OCI-LY7 (cell line): Measurements from ENCODE around the gene HTR7. TPM values are rescaled to one million over a fixed set of nuclear protein-coding genes. Genes with fewer than 3 reads are reported as not detected.

Experiments used
- BruUV-seq: library from RNA; stranded (reverse); fragments of 400-500 nt; replicated peaks from 2 replicates; lab custom pipeline; 2021; lab: Mats Ljungman, UMichigan
- CTCF ChIA-PET: fragments of 300-600 bp; sonication (Branson Sonifier 250); formaldehyde crosslinking; loops from one replicate; lab custom pipeline; 2022; ENCODE audit warnings: antibody characterized with exemption; ENCODE audit not compliant: unreplicated experiment; lab: Charles Lee
- POLR2A ChIA-PET: fragments of 300-600 bp; sonication (Branson Sonifier 250); formaldehyde crosslinking; loops from one replicate; lab custom pipeline; 2022; ENCODE audit warnings: antibody characterized with exemption; lab: Charles Lee
- DNase-seq: peaks from one replicate; pipeline ENCODE4 v3.0.0-alpha.2; 2015; ENCODE audit warnings: low spot score
- H2AFZ ChIP-seq: fragments of 200-600 bp; sonication (generic), shearing (Covaris generic); 2 replicates; pipeline ENCODE4 v1.6.1; 2014; ENCODE audit warnings: mild to moderate bottlenecking, antibody characterized with exemption, low read length, moderate library complexity
- H3K27ac ChIP-seq: fragments of 200-600 bp; sonication (generic); 2 replicates; pipeline ENCODE4 v1.5.1; 2014; ENCODE audit warnings: mixed run types, low read depth, mild to moderate bottlenecking, moderate library complexity, low read length, inconsistent platforms; ENCODE audit not compliant: poor library complexity, severe bottlenecking
- H3K36me3 ChIP-seq: fragments of 200-600 bp; sonication (generic); 2 replicates; pipeline ENCODE4 v1.6.1; 2014; ENCODE audit warnings: mild to moderate bottlenecking, antibody characterized with exemption, low read length, moderate library complexity, mixed read lengths; ENCODE audit not compliant: insufficient read depth
- H3K4me1 ChIP-seq: fragments of 200-600 bp; sonication (generic); 2 replicates; pipeline ENCODE4 v1.5.1; 2014; ENCODE audit warnings: mild to moderate bottlenecking, low read length; ENCODE audit not compliant: insufficient read depth, poor library complexity, severe bottlenecking
- H3K4me2 ChIP-seq: fragments of 200-600 bp; sonication (generic); 2 replicates; pipeline ENCODE4 v1.6.1; 2014; ENCODE audit warnings: mild to moderate bottlenecking, low read length
- H3K4me3 ChIP-seq: fragments of 200-600 bp; sonication (generic); 2 replicates; pipeline ENCODE4 v1.5.1; 2014; ENCODE audit warnings: mild to moderate bottlenecking, low read depth, low read length; ENCODE audit not compliant: poor library complexity, severe bottlenecking
- H3K79me2 ChIP-seq: fragments of 200-600 bp; sonication (generic); 2 replicates; pipeline ENCODE4 v1.6.1; 2016; ENCODE audit warnings: low read depth, mild to moderate bottlenecking, low read length, moderate library complexity, mixed read lengths; ENCODE audit not compliant: insufficient read depth
- H3K9me2 ChIP-seq: fragments of 200-600 bp; sonication (generic); 2 replicates; pipeline ENCODE4 v1.6.1; 2016; ENCODE audit warnings: mild to moderate bottlenecking, low read length, mixed read lengths; ENCODE audit not compliant: insufficient read depth
- H3K9me3 ChIP-seq: fragments of 200-600 bp; sonication (generic); 2 replicates; pipeline ENCODE4 v1.6.1; 2014; ENCODE audit warnings: mild to moderate bottlenecking, mixed run types, low read length, mixed read lengths
- H4K20me1 ChIP-seq: fragments of 200-600 bp; sonication (generic); 2 replicates; pipeline ENCODE4 v1.6.1; 2014; ENCODE audit warnings: mild to moderate bottlenecking, antibody characterized with exemption, low read length, moderate library complexity, mixed read lengths; ENCODE audit not compliant: insufficient read depth
- EZH2phosphoT487 ChIP-seq: fragments of 200-600 bp; sonication (generic); IDR thresholded peaks from 2 replicates; pipeline ENCODE4 v1.6.1; 2018; ENCODE audit warnings: low read depth, borderline replicate concordance, mild to moderate bottlenecking, mixed run types, antibody characterized with exemption, low read length, moderate library complexity, mixed read lengths
- intact Hi-C: fragments of 100-400 bp; cut with micrococcal nuclease; formaldehyde crosslinking; loops from one replicate; pipeline ENCODE4 v1.10.0; 2022; ENCODE audit not compliant: unreplicated experiment
- total RNA-seq, 2 experiments: library from RNA; depleted of rRNA in 1 of 2; stranded (reverse); fragments of >200 nt in 1 of 2; shearing (Covaris generic) in 1 of 2; gene quantifications; 2 replicates each; pipeline ENCODE4 v1.2.3, GENCODE V29; 2014 to 2022
- TF ChIP-seq, protein P1 (sequence below): fragments of 200-600 bp; sonication (generic); conservative IDR thresholded peaks from 2 replicates; pipeline ENCODE4 v1.5.1; 2014; ENCODE audit warnings: mild to moderate bottlenecking, antibody characterized with exemption, low read length, moderate library complexity, mixed read lengths

The HTR7 gene
- total RNA-seq, 2 experiments from 2014 or later = 0.10 TPM; not detected in 1

DNA sequence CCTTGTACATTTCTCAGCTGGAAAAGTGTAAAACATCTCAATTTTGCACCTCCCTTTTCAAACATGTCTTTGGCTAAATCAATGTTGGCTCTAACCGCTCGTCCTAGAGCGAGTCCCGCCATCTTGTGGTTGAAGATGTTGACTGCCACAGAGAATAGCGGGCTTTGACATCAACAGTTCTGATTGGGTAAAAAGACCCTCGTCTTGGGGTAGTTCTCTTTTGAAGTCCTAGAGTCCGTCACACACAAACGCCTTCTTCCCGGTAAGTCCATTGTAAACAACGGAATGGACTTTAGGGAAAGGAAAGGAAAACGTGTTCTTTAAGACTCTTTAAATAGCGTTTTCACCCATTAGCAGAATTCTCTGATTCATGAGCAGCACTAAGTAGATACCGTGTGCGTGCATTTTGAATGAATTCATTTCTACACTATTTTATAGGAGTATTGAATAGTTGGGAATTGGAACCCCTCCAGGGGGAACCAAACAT is 13.5 kb upstream of the HTR7 start:
- BruUV-seq = no TSS peak
- Histone ChIP-seq H2AFZ (peak overlapping the region; percentile 99), H3K27ac (no peak overlapping the region), H4K20me1 (no peaks in the 10 kb centered on the region), H3K9me2 (no peaks in the 10 kb centered on the region), H3K79me2 (peaks cover 34% of the 10 kb centered on the region), H3K9me3 (peaks cover 11% of the 10 kb centered on the region; the same call in 1 of the 2 replicates), H3K4me2 (peak overlapping the region; percentile 67), H3K36me3 (peaks cover 14% of the 10 kb centered on the region), H3K4me1 (peaks cover 13% of the 10 kb centered on the region), H3K4me3 (peak overlapping the region; percentile 89)
- ChIA-PET POLR2A (interaction anchor here (0.8 to 1.5 kb wide), 7 partner anchors 8 to 1052 kb away, joined by 3 to 5 read pairs (median 4); partner anchors contain the start of gene BTAF1), CTCF (no interaction called here)
- TF ChIP-seq, protein P1, sequence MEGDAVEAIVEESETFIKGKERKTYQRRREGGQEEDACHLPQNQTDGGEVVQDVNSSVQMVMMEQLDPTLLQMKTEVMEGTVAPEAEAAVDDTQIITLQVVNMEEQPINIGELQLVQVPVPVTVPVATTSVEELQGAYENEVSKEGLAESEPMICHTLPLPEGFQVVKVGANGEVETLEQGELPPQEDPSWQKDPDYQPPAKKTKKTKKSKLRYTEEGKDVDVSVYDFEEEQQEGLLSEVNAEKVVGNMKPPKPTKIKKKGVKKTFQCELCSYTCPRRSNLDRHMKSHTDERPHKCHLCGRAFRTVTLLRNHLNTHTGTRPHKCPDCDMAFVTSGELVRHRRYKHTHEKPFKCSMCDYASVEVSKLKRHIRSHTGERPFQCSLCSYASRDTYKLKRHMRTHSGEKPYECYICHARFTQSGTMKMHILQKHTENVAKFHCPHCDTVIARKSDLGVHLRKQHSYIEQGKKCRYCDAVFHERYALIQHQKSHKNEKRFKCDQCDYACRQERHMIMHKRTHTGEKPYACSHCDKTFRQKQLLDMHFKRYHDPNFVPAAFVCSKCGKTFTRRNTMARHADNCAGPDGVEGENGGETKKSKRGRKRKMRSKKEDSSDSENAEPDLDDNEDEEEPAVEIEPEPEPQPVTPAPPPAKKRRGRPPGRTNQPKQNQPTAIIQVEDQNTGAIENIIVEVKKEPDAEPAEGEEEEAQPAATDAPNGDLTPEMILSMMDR = peak; percentile 72
- no peak for TF ChIP-seq EZH2phosphoT487
- peak; percentile 71 for DNase-seq
- intact Hi-C loops = loop anchor here (10.0 kb wide), 1 partner anchor 923 kb away; the partner anchor contains the start of gene TNKS2

DNA sequence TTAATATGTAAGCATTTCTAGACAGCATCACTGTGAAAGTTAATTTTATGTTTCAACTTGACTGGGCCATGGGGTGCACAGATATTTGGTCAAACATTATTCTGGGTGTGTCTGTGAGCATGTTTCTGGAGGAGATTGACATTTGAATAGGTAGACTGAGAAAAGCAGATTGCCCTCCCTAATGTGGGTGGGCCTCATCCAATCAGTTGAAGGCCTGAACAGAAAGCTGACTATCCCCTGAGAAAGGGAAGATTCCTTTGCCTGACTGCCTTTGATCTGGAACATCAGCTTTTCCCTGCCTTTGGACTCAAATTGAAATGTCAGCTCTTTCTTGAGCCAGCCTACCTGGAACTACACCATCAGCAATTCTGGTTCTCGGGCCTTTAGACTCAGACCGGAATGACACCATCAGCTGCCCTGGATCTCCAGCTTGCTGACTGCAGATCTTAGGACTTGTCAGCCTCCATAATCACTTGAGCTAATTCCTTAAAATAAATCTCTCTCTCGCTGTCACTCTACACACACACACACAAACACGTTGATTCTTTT is 8.3 kb upstream of the HTR7 start:
- Histone ChIP-seq H3K4me2 (no peak overlapping the region), H2AFZ (no peak overlapping the region), H4K20me1 (no peaks in the 10 kb centered on the region), H3K36me3 (no peaks in the 10 kb centered on the region), H3K27ac (no peak overlapping the region), H3K9me3 (peaks cover 11% of the 10 kb centered on the region; the same call in 1 of the 2 replicates), H3K9me2 (no peaks in the 10 kb centered on the region), H3K4me3 (no peak overlapping the region), H3K79me2 (no peaks in the 10 kb centered on the region), H3K4me1 (no peaks in the 10 kb centered on the region)
- ChIA-PET CTCF (no interaction called here), POLR2A (interaction anchor here (0.6 to 1.6 kb wide), 7 partner anchors 11 to 1894 kb away, joined by 3 to 5 read pairs (median 3); no protein-coding TSS in a partner anchor)
- no peak for TF ChIP-seq EZH2phosphoT487
- TF ChIP-seq, protein P1 = no peak
- no peak for DNase-seq
- no TSS peak for BruUV-seq
- intact Hi-C loops = no loop called here

DNA sequence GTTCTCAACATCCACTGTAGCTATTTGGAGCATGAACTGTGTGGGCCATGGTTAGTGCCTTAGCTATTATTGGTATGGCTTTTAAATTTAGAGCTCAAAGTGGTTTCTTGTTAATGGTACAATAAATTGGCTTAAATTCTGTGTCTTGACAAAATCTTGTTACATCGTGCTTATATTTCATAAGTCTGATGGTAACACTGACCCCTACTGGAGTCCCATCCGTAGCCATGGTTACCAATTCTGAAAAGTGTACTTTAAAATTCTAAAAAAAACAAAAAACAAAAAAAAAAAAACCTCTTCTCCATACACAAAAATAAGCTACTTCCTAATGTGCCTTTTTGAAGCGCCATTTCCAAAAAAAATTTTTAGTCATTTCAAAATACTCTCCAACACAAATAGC is 7.6 kb upstream of the HTR7 start:
- no peak overlapping the region for H3K27ac ChIP-seq
- DNase-seq = peak; percentile 29
- no peak overlapping the region for H2AFZ ChIP-seq
- POLR2A ChIA-PET = interaction anchor here (0.6 to 1.6 kb wide), 7 partner anchors 10 to 337 kb away, joined by 3 to 5 read pairs (median 3); no protein-coding TSS in a partner anchor
- BruUV-seq = no TSS peak
- no peaks in the 10 kb centered on the region for H3K36me3 ChIP-seq
- intact Hi-C loops = no loop called here
- CTCF ChIA-PET = no interaction called here
- no peaks in the 10 kb centered on the region for H3K4me1 ChIP-seq
- H3K9me3 ChIP-seq = peaks cover 11% of the 10 kb centered on the region; the same call in 1 of the 2 replicates
- TF ChIP-seq EZH2phosphoT487 = no peak
- TF ChIP-seq, protein P1 = peak; percentile 71
- H4K20me1 ChIP-seq = no peaks in the 10 kb centered on the region
- H3K9me2 ChIP-seq = no peaks in the 10 kb centered on the region
- H3K4me3 ChIP-seq = no peak overlapping the region
- no peaks in the 10 kb centered on the region for H3K79me2 ChIP-seq
- no peak overlapping the region for H3K4me2 ChIP-seq
